WTC11 (cell line): ENCODE data around the gene MROH9. TPM values are rescaled to one million over a fixed set of nuclear protein-coding genes. Genes with fewer than 3 reads are reported as not detected.

Experiments used
- ATAC-seq: fragments of 200-7000 bp; cut with Tn5 transposase; 2 replicates; pipeline ENCODE4 v1.10.0; 2021; ENCODE audit warnings: mild to moderate bottlenecking, moderate library complexity
- CTCF ChIA-PET: fragments of 300-600 bp; sonication (Branson Sonifier 250); formaldehyde crosslinking; loops from one replicate; lab custom pipeline; 2021; ENCODE audit warnings: antibody characterized with exemption; lab: Charles Lee
- POLR2A ChIA-PET: fragments of 350-600 bp; sonication (Branson Sonifier 250); formaldehyde crosslinking; loops from one replicate; lab custom pipeline; 2021; ENCODE audit warnings: antibody characterized with exemption; lab: Charles Lee
- DNase-seq: peaks from one replicate; pipeline ENCODE4 v3.0.0; 2021; ENCODE audit warnings: low spot score
- H3K27ac Mint-ChIP-seq: 2 replicates; pipeline ENCODE4 v1.8.0; 2021; ENCODE audit warnings: mixed read lengths
- H3K27me3 Mint-ChIP-seq: 2 replicates; pipeline ENCODE4 v1.8.0; 2021; ENCODE audit warnings: low read depth, mild to moderate bottlenecking, moderate library complexity, mixed read lengths
- H3K36me3 Mint-ChIP-seq: 2 replicates; pipeline ENCODE4 v1.8.0; 2021; ENCODE audit warnings: mixed read lengths
- H3K4me1 Mint-ChIP-seq: 2 replicates; pipeline ENCODE4 v1.8.0; 2022; ENCODE audit warnings: mixed read lengths
- H3K4me3 Mint-ChIP-seq: 2 replicates; pipeline ENCODE4 v1.8.0; 2021; ENCODE audit warnings: mild to moderate bottlenecking, moderate library complexity, mixed read lengths
- H3K9me3 Mint-ChIP-seq: 2 replicates; pipeline ENCODE4 v1.8.0; 2021; ENCODE audit warnings: mixed read lengths
- CREB1 ChIP-seq: sonication (generic); formaldehyde crosslinking; IDR thresholded peaks from 2 replicates; pipeline ENCODE4 v1.8.0; 2023; ENCODE audit warnings: mild to moderate bottlenecking, missing genetic modification reagents
- ELF4 ChIP-seq: sonication (generic); formaldehyde crosslinking; IDR thresholded peaks from 2 replicates; pipeline ENCODE4 v1.8.1; 2022; ENCODE audit warnings: low read depth, mild to moderate bottlenecking, moderate library complexity, missing genetic modification reagents
- ESRRA ChIP-seq: sonication (generic); formaldehyde crosslinking; IDR thresholded peaks from 2 replicates; pipeline ENCODE4 v1.8.1; 2022; ENCODE audit warnings: mild to moderate bottlenecking, missing genetic modification reagents, borderline replicate concordance
- JUN ChIP-seq: sonication (generic); formaldehyde crosslinking; IDR thresholded peaks from 2 replicates; pipeline ENCODE4 v1.8.0; 2023; ENCODE audit warnings: mild to moderate bottlenecking, missing genetic modification reagents
- NFATC4 ChIP-seq: fragments of 250-450 bp; sonication (Bioruptor Pico); IDR thresholded peaks from 2 replicates; pipeline ENCODE4 v1.9.0; 2021; ENCODE audit warnings: mild to moderate bottlenecking
- RELA ChIP-seq: sonication (generic); formaldehyde crosslinking; IDR thresholded peaks from 2 replicates; pipeline ENCODE4 v1.8.1; 2022; ENCODE audit warnings: missing genetic modification reagents, mild to moderate bottlenecking, borderline replicate concordance
- SMAD3 ChIP-seq: sonication (generic); formaldehyde crosslinking; IDR thresholded peaks from 2 replicates; pipeline ENCODE4 v1.8.0; 2022; ENCODE audit warnings: missing genetic modification reagents, mild to moderate bottlenecking, borderline replicate concordance
- SMAD4 ChIP-seq: sonication (generic); formaldehyde crosslinking; IDR thresholded peaks from 2 replicates; pipeline ENCODE4 v1.8.0; 2022; ENCODE audit warnings: mild to moderate bottlenecking, missing genetic modification reagents
- TP53 ChIP-seq: sonication (generic); formaldehyde crosslinking; IDR thresholded peaks from 2 replicates; pipeline ENCODE4 v1.8.1; 2023; ENCODE audit warnings: mild to moderate bottlenecking, missing genetic modification reagents
- ZBTB21 ChIP-seq: sonication (generic); formaldehyde crosslinking; IDR thresholded peaks from 2 replicates; pipeline ENCODE4 v1.8.1; 2023; ENCODE audit warnings: mild to moderate bottlenecking, missing genetic modification reagents, borderline replicate concordance
- ZNF121 ChIP-seq: sonication (generic); formaldehyde crosslinking; IDR thresholded peaks from 2 replicates; pipeline ENCODE4 v1.8.0; 2023; ENCODE audit warnings: missing genetic modification reagents
- ZNF263 ChIP-seq: sonication (generic); formaldehyde crosslinking; IDR thresholded peaks from 2 replicates; pipeline ENCODE4 v1.8.1; 2022; ENCODE audit warnings: low read depth, mild to moderate bottlenecking, moderate library complexity, missing genetic modification reagents
- ZNF396 ChIP-seq: fragments of 250-450 bp; sonication (Bioruptor Pico); IDR thresholded peaks from 2 replicates; pipeline ENCODE4 v1.8.0; 2021; ENCODE audit warnings: mild to moderate bottlenecking, moderate library complexity, borderline replicate concordance
- ZNF671 ChIP-seq: fragments of 250-450 bp; sonication (Bioruptor Pico); IDR thresholded peaks from 2 replicates; pipeline ENCODE4 v1.8.0; 2021; ENCODE audit warnings: mild to moderate bottlenecking
- microRNA-seq: library from miRNA; unstranded; fragments of <30 nt; microRNA quantifications from one replicate; pipeline ENCODE4 v1.2.0, GENCODE V29; 2022; ENCODE audit warnings: borderline number of aligned reads
- total RNA-seq: library from RNA; stranded (reverse); gene quantifications from 3 replicates; pipeline ENCODE4 v1.2.3, GENCODE V29; 2021
- TF ChIP-seq, protein P1 (sequence below): fragments of 250-450 bp; sonication (Bioruptor Pico); IDR thresholded peaks from 2 replicates; pipeline ENCODE4 v1.9.0; 2021; ENCODE audit warnings: mild to moderate bottlenecking, borderline replicate concordance
- TF ChIP-seq, protein P2 (sequence below): sonication (generic); formaldehyde crosslinking; IDR thresholded peaks from 2 replicates; pipeline ENCODE4 v1.8.0; 2022; ENCODE audit warnings: mild to moderate bottlenecking, missing genetic modification reagents
- TF ChIP-seq, protein P3 (sequence below): fragments of 250-450 bp; sonication (Bioruptor Pico); IDR thresholded peaks from 2 replicates; pipeline ENCODE4 v1.8.0; 2021; ENCODE audit warnings: mild to moderate bottlenecking
- TF ChIP-seq, protein P4 (sequence below): sonication (generic); formaldehyde crosslinking; IDR thresholded peaks from 2 replicates; pipeline ENCODE4 v1.8.1; 2023; ENCODE audit warnings: mild to moderate bottlenecking, missing genetic modification reagents

Gene MROH9
- total RNA-seq, 1 experiment from 2014 or later = not detected

DNA sequence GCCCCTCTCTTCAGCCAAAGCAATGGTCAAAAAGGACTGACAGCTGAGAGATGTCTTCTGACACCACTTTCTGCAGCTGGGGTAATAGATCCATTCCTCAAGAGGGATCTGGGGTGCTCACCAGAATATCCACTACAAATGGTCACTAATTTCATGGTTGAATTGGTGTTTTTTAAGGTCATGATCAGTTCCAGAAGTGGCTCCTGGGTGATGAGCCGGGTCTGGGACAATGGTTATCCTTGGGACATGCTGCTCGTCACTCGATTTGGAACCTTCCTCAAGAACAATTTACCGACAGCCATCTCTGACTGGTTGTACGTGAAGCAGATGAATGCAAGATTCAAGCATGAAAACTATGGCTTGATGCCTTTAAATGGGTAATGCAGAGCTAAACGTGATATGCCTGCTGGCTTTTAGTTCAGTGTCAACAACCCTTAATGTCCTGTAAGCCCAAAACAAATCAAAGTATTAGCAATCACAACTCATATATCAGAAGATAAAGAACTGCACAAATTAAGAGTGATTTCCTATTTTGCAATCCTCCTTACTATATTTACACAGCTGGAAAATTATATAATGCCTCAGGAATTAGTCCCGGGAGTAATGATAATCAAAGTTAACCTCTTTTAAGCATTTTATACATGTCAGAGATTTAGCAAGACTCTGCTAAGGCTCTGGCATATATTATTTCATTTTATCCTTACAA is 175.4 kb downstream of the MROH9 start (continued):
- TF ChIP-seq, protein P1, sequence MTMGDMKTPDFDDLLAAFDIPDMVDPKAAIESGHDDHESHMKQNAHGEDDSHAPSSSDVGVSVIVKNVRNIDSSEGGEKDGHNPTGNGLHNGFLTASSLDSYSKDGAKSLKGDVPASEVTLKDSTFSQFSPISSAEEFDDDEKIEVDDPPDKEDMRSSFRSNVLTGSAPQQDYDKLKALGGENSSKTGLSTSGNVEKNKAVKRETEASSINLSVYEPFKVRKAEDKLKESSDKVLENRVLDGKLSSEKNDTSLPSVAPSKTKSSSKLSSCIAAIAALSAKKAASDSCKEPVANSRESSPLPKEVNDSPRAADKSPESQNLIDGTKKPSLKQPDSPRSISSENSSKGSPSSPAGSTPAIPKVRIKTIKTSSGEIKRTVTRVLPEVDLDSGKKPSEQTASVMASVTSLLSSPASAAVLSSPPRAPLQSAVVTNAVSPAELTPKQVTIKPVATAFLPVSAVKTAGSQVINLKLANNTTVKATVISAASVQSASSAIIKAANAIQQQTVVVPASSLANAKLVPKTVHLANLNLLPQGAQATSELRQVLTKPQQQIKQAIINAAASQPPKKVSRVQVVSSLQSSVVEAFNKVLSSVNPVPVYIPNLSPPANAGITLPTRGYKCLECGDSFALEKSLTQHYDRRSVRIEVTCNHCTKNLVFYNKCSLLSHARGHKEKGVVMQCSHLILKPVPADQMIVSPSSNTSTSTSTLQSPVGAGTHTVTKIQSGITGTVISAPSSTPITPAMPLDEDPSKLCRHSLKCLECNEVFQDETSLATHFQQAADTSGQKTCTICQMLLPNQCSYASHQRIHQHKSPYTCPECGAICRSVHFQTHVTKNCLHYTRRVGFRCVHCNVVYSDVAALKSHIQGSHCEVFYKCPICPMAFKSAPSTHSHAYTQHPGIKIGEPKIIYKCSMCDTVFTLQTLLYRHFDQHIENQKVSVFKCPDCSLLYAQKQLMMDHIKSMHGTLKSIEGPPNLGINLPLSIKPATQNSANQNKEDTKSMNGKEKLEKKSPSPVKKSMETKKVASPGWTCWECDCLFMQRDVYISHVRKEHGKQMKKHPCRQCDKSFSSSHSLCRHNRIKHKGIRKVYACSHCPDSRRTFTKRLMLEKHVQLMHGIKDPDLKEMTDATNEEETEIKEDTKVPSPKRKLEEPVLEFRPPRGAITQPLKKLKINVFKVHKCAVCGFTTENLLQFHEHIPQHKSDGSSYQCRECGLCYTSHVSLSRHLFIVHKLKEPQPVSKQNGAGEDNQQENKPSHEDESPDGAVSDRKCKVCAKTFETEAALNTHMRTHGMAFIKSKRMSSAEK (CRISPR knock-in tag) = no peak
- no peak for TF ChIP-seq ZNF263 (CRISPR knock-in tag)
- no peak for TF ChIP-seq ZNF671 (CRISPR knock-in tag)
- no peak for TF ChIP-seq ESRRA (CRISPR knock-in tag)
- TF ChIP-seq CREB1 (CRISPR knock-in tag) = no peak

DNA sequence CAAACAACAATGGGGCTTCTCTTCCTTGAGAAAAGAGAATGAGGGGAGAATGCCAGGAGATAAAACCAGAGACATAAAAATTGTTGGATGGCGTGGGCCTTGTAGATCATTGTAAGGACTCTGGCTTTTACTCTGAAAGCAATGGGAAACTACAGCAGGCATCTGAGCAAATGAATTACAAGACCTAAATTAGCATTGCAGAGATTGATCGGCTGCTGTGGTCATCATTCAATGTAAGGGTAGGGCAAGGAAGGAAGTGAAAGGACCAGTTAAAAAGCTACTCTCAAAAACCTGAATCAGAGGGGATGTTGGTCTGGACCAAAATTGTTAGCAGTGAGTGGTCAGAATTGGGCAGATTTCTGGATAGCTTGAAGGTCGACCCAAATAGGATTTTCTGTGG is 176.8 kb downstream of the MROH9 start:
- Mint-ChIP-seq H3K4me3 (no peak overlapping the region), H3K36me3 (no peaks in the 10 kb centered on the region), H3K27me3 (peaks cover 2% of the 10 kb centered on the region; the same call in 1 of the 2 replicates), H3K4me1 (peaks cover 14% of the 10 kb centered on the region), H3K9me3 (no peaks in the 10 kb centered on the region), H3K27ac (no peak overlapping the region)
- TF ChIP-seq ZNF121 (CRISPR knock-in tag) = no peak
- DNase-seq (no peak), ATAC-seq (no peak)
- POLR2A ChIA-PET = no interaction called here
- CTCF ChIA-PET = no interaction called here

DNA sequence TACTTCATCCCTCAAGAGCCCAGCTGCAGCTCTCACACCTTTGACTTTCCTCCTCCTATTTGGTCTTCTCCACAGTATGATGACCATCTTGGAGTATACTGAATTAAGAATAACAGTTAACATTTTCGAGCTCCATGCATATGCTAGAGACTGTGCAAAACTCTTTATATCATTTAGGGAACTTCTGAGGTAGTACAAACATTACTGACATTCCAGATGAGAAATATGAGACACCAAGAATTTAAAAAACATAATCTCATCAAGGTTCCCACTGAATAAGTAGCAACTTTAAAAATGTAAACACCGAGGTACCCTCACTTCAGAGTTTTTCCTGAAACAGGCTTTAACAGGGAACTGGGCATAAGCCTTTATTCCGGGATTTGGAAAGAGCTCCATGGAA is 178.0 kb downstream of the MROH9 start:
- DNase-seq = no peak
- no peak overlapping the region for H3K4me3 Mint-ChIP-seq
- no peak overlapping the region for H3K27ac Mint-ChIP-seq
- peaks cover 14% of the 10 kb centered on the region for H3K4me1 Mint-ChIP-seq
- ChIA-PET CTCF (no interaction called here), POLR2A (no interaction called here)
- H3K36me3 Mint-ChIP-seq = no peaks in the 10 kb centered on the region
- H3K9me3 Mint-ChIP-seq = no peaks in the 10 kb centered on the region
- TF ChIP-seq SMAD4 (CRISPR knock-in tag) (no peak), ESRRA (CRISPR knock-in tag) (no peak), ZNF396 (CRISPR knock-in tag) (no peak), TP53 (no peak), NFATC4 (CRISPR knock-in tag) (no peak), ELF4 (CRISPR knock-in tag) (no peak), ZBTB21 (no peak), SMAD3 (CRISPR knock-in tag) (no peak), RELA (CRISPR knock-in tag) (no peak), JUN (CRISPR knock-in tag) (no peak)
- TF ChIP-seq, protein P2, sequence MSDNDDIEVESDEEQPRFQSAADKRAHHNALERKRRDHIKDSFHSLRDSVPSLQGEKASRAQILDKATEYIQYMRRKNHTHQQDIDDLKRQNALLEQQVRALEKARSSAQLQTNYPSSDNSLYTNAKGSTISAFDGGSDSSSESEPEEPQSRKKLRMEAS (CRISPR knock-in tag) = no peak
- TF ChIP-seq, protein P3, sequence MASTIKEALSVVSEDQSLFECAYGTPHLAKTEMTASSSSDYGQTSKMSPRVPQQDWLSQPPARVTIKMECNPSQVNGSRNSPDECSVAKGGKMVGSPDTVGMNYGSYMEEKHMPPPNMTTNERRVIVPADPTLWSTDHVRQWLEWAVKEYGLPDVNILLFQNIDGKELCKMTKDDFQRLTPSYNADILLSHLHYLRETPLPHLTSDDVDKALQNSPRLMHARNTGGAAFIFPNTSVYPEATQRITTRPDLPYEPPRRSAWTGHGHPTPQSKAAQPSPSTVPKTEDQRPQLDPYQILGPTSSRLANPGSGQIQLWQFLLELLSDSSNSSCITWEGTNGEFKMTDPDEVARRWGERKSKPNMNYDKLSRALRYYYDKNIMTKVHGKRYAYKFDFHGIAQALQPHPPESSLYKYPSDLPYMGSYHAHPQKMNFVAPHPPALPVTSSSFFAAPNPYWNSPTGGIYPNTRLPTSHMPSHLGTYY (CRISPR knock-in tag) = no peak
- TF ChIP-seq, protein P4, sequence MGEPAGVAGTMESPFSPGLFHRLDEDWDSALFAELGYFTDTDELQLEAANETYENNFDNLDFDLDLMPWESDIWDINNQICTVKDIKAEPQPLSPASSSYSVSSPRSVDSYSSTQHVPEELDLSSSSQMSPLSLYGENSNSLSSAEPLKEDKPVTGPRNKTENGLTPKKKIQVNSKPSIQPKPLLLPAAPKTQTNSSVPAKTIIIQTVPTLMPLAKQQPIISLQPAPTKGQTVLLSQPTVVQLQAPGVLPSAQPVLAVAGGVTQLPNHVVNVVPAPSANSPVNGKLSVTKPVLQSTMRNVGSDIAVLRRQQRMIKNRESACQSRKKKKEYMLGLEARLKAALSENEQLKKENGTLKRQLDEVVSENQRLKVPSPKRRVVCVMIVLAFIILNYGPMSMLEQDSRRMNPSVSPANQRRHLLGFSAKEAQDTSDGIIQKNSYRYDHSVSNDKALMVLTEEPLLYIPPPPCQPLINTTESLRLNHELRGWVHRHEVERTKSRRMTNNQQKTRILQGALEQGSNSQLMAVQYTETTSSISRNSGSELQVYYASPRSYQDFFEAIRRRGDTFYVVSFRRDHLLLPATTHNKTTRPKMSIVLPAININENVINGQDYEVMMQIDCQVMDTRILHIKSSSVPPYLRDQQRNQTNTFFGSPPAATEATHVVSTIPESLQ (CRISPR knock-in tag) = no peak
- peaks cover 2% of the 10 kb centered on the region; the same call in 1 of the 2 replicates for H3K27me3 Mint-ChIP-seq
- ATAC-seq = no peak

Small RNA genes within 50 kb of the gene (microRNA-seq; reads per million reads assigned to microRNA genes)
- gene MIR1295A (not detected), gene MIR1295B (not detected)

Other genes with a start within 250 kb of the MROH9 start
- gene FMO3, start 155.4 kb downstream of the MROH9 start, total RNA-seq = 0.14 TPM in 1 of 3 replicates, not detected in the others
- 0.16 to 0.23 TPM in 2 of 3 replicates, not detected in the other for gene FMO2, start 249.8 kb downstream of the MROH9 start, total RNA-seq